ENCODE results near the gene IFT122. TPM values are rescaled to one million over a fixed set of nuclear protein-coding genes. Genes with fewer than 3 reads are reported as not detected.

The IFT122 gene
- total and polyA plus RNA-seq, 2 experiments from 2014 or later = 10.2 to 38.8 TPM

GRCh38 chr3:129527262-129527661, 87.2 kb downstream of the IFT122 start:
- H3K36me3 ChIP-seq (ENCODE audit: insufficient read depth) = no peaks in the 10 kb centered on the region
- H3K27ac Mint-ChIP-seq = no peak overlapping the region
- H4K20me1 ChIP-seq (replicated peaks; ENCODE audit: insufficient read depth) = no peaks in the 10 kb centered on the region
- no peak overlapping the region for H3K4me3 Mint-ChIP-seq
- no peaks in the 10 kb centered on the region for H3F3A ChIP-seq (replicated peaks; ENCODE audit: low read depth)
- no peak overlapping the region for H2AFZ ChIP-seq
- DNase-seq (ENCODE audit: low spot score) = no peak
- H3K79me2 ChIP-seq (replicated peaks; ENCODE audit: insufficient read depth) = no peaks in the 10 kb centered on the region
- H3K9me2 ChIP-seq (ENCODE audit: insufficient read depth) = 0 out of 2 replicates have a peak, but pooled peaks cover 6% of the 10 kb centered on the region
- TF ChIP-seq EZH2phosphoT487 (IDR thresholded peaks at IDR 0.05; ENCODE audit: unreplicated experiment) = no peak
- no peak for TF ChIP-seq EZH2 (IDR thresholded peaks at IDR 0.05; ENCODE audit: low read depth, unreplicated experiment)
- no peak for TF ChIP-seq ZNF331 (CRISPR knock-in tag; IDR thresholded peaks at IDR 0.05; ENCODE audit: low read depth)
- H3K27me3 Mint-ChIP-seq (ENCODE audit: insufficient read depth, low read depth, poor library complexity) = peaks cover 20% of the 10 kb centered on the region
- H3K4me3 ChIP-seq = no peak overlapping the region
- H3K9me3 Mint-ChIP-seq = no peaks in the 10 kb centered on the region
- H3K4me1 ChIP-seq (ENCODE audit: insufficient read depth) = peaks cover 5% of the 10 kb centered on the region; the same call in 1 of the 2 replicates
- H3K27me3 ChIP-seq (ENCODE audit: insufficient read depth) = no peaks in the 10 kb centered on the region
- peaks cover 24% of the 10 kb centered on the region for H3K4me1 Mint-ChIP-seq
- H3K4me2 ChIP-seq = no peak overlapping the region
- H3K27ac ChIP-seq (ENCODE audit: low read depth) = no peak overlapping the region
- H3K36me3 Mint-ChIP-seq (ENCODE audit: low read depth) = no peaks in the 10 kb centered on the region; the same call in 2 of the 3 replicates
- ATAC-seq = no peak

- Histone ChIP-seq H3K9me2 (ENCODE audit: insufficient read depth) (0 out of 2 replicates have a peak, but pooled peaks cover 6% of the 10 kb centered on the region), H3F3A (replicated peaks; ENCODE audit: low read depth) (no peaks in the 10 kb centered on the region), H3K36me3 (ENCODE audit: insufficient read depth) (no peaks in the 10 kb centered on the region), H4K20me1 (replicated peaks; ENCODE audit: insufficient read depth) (no peaks in the 10 kb centered on the region), H3K4me2 (no peak within 1 kb of the TSS), H3K4me1 (ENCODE audit: insufficient read depth) (peaks cover 5% of the 10 kb centered on the region; the same call in 1 of the 2 replicates), H3K79me2 (replicated peaks; ENCODE audit: insufficient read depth) (no peaks in the 10 kb centered on the region), H2AFZ (no peak within 1 kb of the TSS), H3K4me3 (no peak within 1 kb of the TSS), H3K27me3 (ENCODE audit: insufficient read depth) (no peaks in the 10 kb centered on the region), H3K27ac (ENCODE audit: low read depth) (no peak within 1 kb of the TSS)
- Mint-ChIP-seq H3K36me3 (ENCODE audit: low read depth) (no peaks in the 10 kb centered on the region; the same call in 2 of the 3 replicates), H3K4me3 (no peak within 1 kb of the TSS), H3K27me3 (ENCODE audit: insufficient read depth, low read depth, poor library complexity) (peaks cover 22% of the 10 kb centered on the region), H3K4me1 (peaks cover 24% of the 10 kb centered on the region), H3K27ac (no peak within 1 kb of the TSS), H3K9me3 (no peaks in the 10 kb centered on the region)
- DNase-seq (ENCODE audit: low spot score) (no peak), ATAC-seq (no peak)
- no peak for TF ChIP-seq CREB1 (CRISPR knock-in tag; IDR thresholded peaks at IDR 0.05; ENCODE audit: low read depth)
- TF ChIP-seq EZH2phosphoT487 (IDR thresholded peaks at IDR 0.05; ENCODE audit: unreplicated experiment) = no peak
- no peak for TF ChIP-seq NANOG (IDR thresholded peaks at IDR 0.05; ENCODE audit: borderline replicate concordance)
- TF ChIP-seq ETS1 (IDR thresholded peaks at IDR 0.05) = no peak
- TF ChIP-seq CTCF (conservative IDR thresholded peaks at IDR 0.05; ENCODE audit: low read depth in 2 of 2) = no peak
- no peak for TF ChIP-seq ZNF114 (CRISPR knock-in tag; IDR thresholded peaks at IDR 0.05)
- no peak for TF ChIP-seq ZNF462 (CRISPR knock-in tag; IDR thresholded peaks at IDR 0.05)
- TF ChIP-seq ZNF331 (CRISPR knock-in tag; IDR thresholded peaks at IDR 0.05; ENCODE audit: low read depth) = no peak
- TF ChIP-seq POLR2AphosphoS5 (IDR thresholded peaks at IDR 0.05; ENCODE audit: low read depth) = no peak
- no peak for TF ChIP-seq STAT1 (IDR thresholded peaks at IDR 0.05; ENCODE audit: unreplicated experiment)
- TF ChIP-seq EZH2 (IDR thresholded peaks at IDR 0.05; ENCODE audit: low read depth, unreplicated experiment) = no peak
These were observed 88.6 kb downstream of the IFT122 start, which contains the start of gene RHO for GRCh38 chr3:129528589-129529100. Gene RHO, plus strand, starts transcription at chr3:129528639. Its CDS starts 95 bp downstream, at chr3:129528734.
